ENCODE data around the gene SASH3.

SASH3 gene

GRCh38 chrX:129760155-129760554 is 19.6 kb upstream of the SASH3 start:
- DNase-seq, result no peak

GRCh38 chrX:129760981-129761380 is 18.8 kb upstream of the SASH3 start:
- no peak for DNase-seq

- DNase-seq, result no peak
Measured at GRCh38 chrX:129761596-129761995, 18.2 kb upstream of the SASH3 start.

GRCh38 chrX:129762448-129762847 is 17.3 kb upstream of the SASH3 start:
- DNase-seq, result no peak

- no peak for DNase-seq
Measured at GRCh38 chrX:129763666-129764065, 16.1 kb upstream of the SASH3 start.

GRCh38 chrX:129768186-129768585 is 11.6 kb upstream of the SASH3 start:
- DNase-seq, result no peak

- no peak for DNase-seq
Measured at GRCh38 chrX:129768586-129769466, 10.9 kb upstream of the SASH3 start.

GRCh38 chrX:129769467-129770154 is 10.1 kb upstream of the SASH3 start:
- DNase-seq, result peak; percentile 22

- no peak for DNase-seq
Measured at GRCh38 chrX:129771266-129771995, 8.3 kb upstream of the SASH3 start.

GRCh38 chrX:129772796-129773431 is 6.8 kb upstream of the SASH3 start:
- no peak for DNase-seq

- DNase-seq, result no peak
Measured at GRCh38 chrX:129773649-129774458, 5.9 kb upstream of the SASH3 start.

GRCh38 chrX:129777218-129778030 is 2.3 kb upstream of the SASH3 start:
- peak; percentile 48 for DNase-seq

GRCh38 chrX:129779086-129779672 is 570 bp upstream of the SASH3 start:
- no peak for DNase-seq

GRCh38 chrX:129780441-129781105 is 824 bp downstream of the SASH3 start:
- DNase-seq, result no peak

- peak; percentile 56 for DNase-seq
Measured at GRCh38 chrX:129781134-129781672, 1.5 kb downstream of the SASH3 start.

- peak; percentile 7 for DNase-seq
Measured at GRCh38 chrX:129781680-129782495, 2.1 kb downstream of the SASH3 start.

- DNase-seq, result no peak
Measured at GRCh38 chrX:129782706-129783105, 3.0 kb downstream of the SASH3 start.

GRCh38 chrX:129783291-129783713 is 3.6 kb downstream of the SASH3 start:
- DNase-seq, result no peak

- no peak for DNase-seq
Measured at GRCh38 chrX:129784371-129784770, 4.6 kb downstream of the SASH3 start.
